Type B pancreatic cell (in vitro differentiated cells): ENCODE results near the gene STXBP4. TPM values are rescaled to one million over a fixed set of nuclear protein-coding genes. Genes with fewer than 3 reads are reported as not detected.

Experiments
- DNase-seq: peaks from one replicate; pipeline ENCODE4 v3.0.0; 2021; ENCODE audit warnings: mixed read lengths; ENCODE audit not compliant: unreplicated experiment; ENCODE audit errors: extremely low spot score
- H3K27ac Mint-ChIP-seq: 2 replicates; pipeline ENCODE4 v1.8.0; 2021; ENCODE audit warnings: mild to moderate bottlenecking, mixed read lengths
- H3K27me3 Mint-ChIP-seq: 2 replicates; pipeline ENCODE4 v1.8.0; 2021; ENCODE audit warnings: mixed read lengths
- H3K36me3 Mint-ChIP-seq: 2 replicates; pipeline ENCODE4 v1.8.0; 2021; ENCODE audit warnings: mixed read lengths
- H3K4me1 Mint-ChIP-seq: one replicate; pipeline ENCODE4 v1.8.0; 2021; ENCODE audit warnings: mixed read lengths; ENCODE audit not compliant: unreplicated experiment
- H3K4me3 Mint-ChIP-seq: 2 replicates; pipeline ENCODE4 v1.8.0; 2021; ENCODE audit warnings: mild to moderate bottlenecking, mixed read lengths
- H3K9me3 Mint-ChIP-seq: 2 replicates; pipeline ENCODE4 v1.8.0; 2021; ENCODE audit warnings: mixed read lengths
- CTCF ChIP-seq: fragments of 200-600 bp; sonication (generic); conservative IDR thresholded peaks from 2 replicates; pipeline ENCODE4 v1.5.0; 2021; ENCODE audit warnings: antibody characterized with exemption, mild to moderate bottlenecking
- total RNA-seq: library from RNA; stranded (reverse); gene quantifications from 2 replicates; pipeline ENCODE4 v1.2.1, GENCODE V29; 2021; ENCODE audit warnings: low replicate concordance

Gene STXBP4
- total RNA-seq, 1 donor from 2014 or later = 23.7 TPM

GRCh38 chr17:54990118-54990517 lies 21.6 kb downstream of the STXBP4 start:
- Mint-ChIP-seq H3K9me3 (no peaks in the 10 kb centered on the region), H3K4me1 (no peaks in the 10 kb centered on the region), H3K36me3 (no peaks in the 10 kb centered on the region), H3K27ac (no peak overlapping the region), H3K27me3 (no peaks in the 10 kb centered on the region), H3K4me3 (no peak overlapping the region)
- no peak for DNase-seq
- no peak for TF ChIP-seq CTCF

- no peak for TF ChIP-seq CTCF
- Mint-ChIP-seq H3K9me3 (no peaks in the 10 kb centered on the region), H3K27me3 (no peaks in the 10 kb centered on the region), H3K27ac (no peak overlapping the region), H3K4me1 (no peaks in the 10 kb centered on the region), H3K36me3 (no peaks in the 10 kb centered on the region), H3K4me3 (no peak overlapping the region)
- no peak for DNase-seq
Measured at GRCh38 chr17:54991567-54991966, 23.0 kb downstream of the STXBP4 start.

- Mint-ChIP-seq H3K27me3 (no peaks in the 10 kb centered on the region), H3K4me3 (no peak overlapping the region), H3K36me3 (no peaks in the 10 kb centered on the region), H3K4me1 (no peaks in the 10 kb centered on the region), H3K9me3 (no peaks in the 10 kb centered on the region), H3K27ac (no peak overlapping the region)
- peak; percentile 86 for TF ChIP-seq CTCF
- DNase-seq = no peak
Measured at GRCh38 chr17:54992797-54993639, 24.5 kb downstream of the STXBP4 start.

GRCh38 chr17:54996441-54996840 lies 27.9 kb downstream of the STXBP4 start:
- H3K27me3 Mint-ChIP-seq = no peaks in the 10 kb centered on the region
- H3K9me3 Mint-ChIP-seq = no peaks in the 10 kb centered on the region
- H3K4me1 Mint-ChIP-seq = no peaks in the 10 kb centered on the region
- no peak overlapping the region for H3K4me3 Mint-ChIP-seq
- H3K36me3 Mint-ChIP-seq = no peaks in the 10 kb centered on the region
- H3K27ac Mint-ChIP-seq = no peak overlapping the region
- DNase-seq = no peak
- TF ChIP-seq CTCF = no peak

- H3K36me3 Mint-ChIP-seq = peaks cover 4% of the 10 kb centered on the region
- H3K9me3 Mint-ChIP-seq = no peaks in the 10 kb centered on the region
- no peak overlapping the region for H3K4me3 Mint-ChIP-seq
- no peak overlapping the region for H3K27ac Mint-ChIP-seq
- H3K27me3 Mint-ChIP-seq = no peaks in the 10 kb centered on the region
- H3K4me1 Mint-ChIP-seq = no peaks in the 10 kb centered on the region
- no peak for TF ChIP-seq CTCF
- DNase-seq = no peak
Measured at GRCh38 chr17:55002458-55002857, 33.9 kb downstream of the STXBP4 start.
